LNCAP (cell line): ENCODE data around the gene NOP58.

ENCODE experiments used
- CTCF ChIP-seq: fragments of 450-650 bp; IDR thresholded peaks from 2 replicates; pipeline ENCODE4 v1.5.1; 2017; ENCODE audit warnings: mild to moderate bottlenecking

Gene NOP58

DNA sequence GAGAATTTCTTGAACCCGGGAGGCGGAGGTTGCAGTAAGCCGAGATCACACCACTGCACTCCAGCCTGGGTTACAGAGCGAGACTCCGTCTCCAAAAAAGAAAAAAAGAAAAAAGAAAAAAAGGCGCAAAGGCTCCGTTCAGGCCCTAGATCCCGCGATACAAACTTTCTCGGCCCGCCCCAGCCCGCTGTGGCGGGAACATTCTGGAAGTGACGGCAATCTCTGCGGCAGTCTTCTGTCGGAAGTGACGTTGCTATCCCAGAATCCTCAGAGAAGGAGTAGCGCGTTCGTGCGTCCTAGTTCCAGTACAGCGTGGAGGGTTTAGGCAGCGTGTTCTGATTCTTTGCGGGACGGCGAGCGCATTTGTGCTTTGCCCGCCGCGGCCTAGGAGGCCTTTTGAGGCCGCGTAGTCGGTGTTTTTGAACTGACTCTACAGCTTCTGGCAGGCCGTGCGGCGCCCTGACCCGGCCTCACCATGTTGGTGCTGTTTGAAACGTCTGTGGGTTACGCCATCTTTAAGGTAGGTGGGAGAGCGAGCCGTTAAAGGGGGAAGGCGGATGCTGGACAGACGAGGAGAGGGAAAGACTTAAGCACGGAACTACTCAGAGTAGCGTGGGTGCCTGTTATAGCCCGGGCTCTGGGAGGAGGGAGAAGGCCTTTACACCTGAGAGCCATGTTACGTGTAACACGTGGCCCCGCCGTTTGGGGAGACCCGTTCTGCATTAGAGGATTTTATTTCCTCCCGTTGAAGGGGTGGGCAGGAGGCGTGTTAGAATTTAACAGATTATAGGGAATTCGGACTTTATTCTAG, at the start of gene NOP58:
NOP58 (plus strand) TSS at position 297 of the 811 bp plus-strand sequence; CDS start at position 476, 179 bp downstream.
- no peak for TF ChIP-seq CTCF

DNA sequence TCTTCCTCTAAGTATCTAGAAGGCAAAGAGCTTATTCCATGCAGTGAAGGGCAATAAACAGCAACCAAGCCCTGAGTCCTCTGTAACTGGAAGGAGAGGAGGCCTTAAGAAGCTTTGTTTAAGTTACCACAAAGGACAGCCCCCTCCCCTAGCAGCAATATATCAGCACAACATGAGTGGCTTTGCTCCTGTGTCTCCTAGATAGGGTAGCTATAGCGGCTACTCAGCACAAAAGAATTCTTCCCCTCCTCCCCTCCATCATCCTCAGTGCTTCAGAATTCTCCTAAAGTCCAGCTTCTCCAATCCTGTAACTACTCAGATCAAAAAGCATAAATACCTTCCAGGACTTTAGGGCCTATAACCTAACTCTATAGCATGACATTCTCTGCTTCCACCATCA, 43.7 kb upstream of the NOP58 start:
- no peak for TF ChIP-seq CTCF

GRCh38 chr2:202237787-202238233, 27.8 kb upstream of the NOP58 start:
- TF ChIP-seq CTCF, result no peak

DNA sequence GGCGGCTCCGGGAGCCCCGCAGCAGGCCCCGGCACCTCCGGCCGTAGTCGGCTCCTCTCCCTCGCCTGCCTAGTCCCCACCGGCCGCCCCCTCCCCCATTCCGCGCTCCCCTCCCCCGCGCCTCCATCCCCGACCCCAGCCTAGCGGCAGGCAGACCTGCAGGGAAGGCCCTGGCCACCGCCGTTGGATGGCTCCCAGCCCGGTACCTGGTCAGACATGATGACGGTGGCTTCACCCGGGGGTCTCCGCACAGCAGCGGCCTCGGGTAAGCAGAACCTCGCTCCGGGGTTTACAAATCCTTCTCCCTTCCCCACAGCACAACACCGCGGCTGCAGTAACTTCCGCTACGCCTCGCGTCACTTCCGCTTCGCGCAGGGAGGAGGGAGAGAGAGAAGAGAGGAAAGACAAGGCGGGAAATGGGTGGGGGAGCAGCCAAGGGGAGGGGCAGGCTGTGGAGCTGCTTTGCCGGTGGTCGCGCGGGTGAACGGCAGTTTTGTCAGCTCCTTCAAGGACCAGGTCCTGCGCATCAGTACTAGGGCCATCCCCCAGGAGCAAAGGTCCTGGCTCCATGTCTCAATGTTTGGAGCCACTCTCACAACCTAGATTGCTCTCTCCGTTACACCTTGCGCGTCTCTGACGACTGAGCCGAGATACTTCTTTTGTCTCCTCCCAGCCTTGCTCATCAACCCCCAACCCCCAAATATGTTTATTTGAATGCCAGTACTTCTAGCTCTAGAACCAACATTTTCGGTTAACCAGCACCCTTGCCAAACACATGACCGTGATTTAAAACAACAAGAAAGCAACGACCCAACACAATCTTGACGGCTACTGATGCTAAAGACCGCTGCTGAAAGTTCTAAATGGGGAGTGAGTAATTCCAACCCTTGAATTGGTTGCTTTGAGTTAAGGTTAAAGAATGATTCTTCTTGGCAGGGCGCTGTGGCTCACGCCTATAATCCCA, 27.0 kb upstream of the NOP58 start, which contains the start of gene SUMO1:
SUMO1 (minus strand) TSS at position 364 of the 964 bp plus-strand sequence; CDS start at position 218, 146 bp downstream.
- TF ChIP-seq CTCF, result no peak

DNA sequence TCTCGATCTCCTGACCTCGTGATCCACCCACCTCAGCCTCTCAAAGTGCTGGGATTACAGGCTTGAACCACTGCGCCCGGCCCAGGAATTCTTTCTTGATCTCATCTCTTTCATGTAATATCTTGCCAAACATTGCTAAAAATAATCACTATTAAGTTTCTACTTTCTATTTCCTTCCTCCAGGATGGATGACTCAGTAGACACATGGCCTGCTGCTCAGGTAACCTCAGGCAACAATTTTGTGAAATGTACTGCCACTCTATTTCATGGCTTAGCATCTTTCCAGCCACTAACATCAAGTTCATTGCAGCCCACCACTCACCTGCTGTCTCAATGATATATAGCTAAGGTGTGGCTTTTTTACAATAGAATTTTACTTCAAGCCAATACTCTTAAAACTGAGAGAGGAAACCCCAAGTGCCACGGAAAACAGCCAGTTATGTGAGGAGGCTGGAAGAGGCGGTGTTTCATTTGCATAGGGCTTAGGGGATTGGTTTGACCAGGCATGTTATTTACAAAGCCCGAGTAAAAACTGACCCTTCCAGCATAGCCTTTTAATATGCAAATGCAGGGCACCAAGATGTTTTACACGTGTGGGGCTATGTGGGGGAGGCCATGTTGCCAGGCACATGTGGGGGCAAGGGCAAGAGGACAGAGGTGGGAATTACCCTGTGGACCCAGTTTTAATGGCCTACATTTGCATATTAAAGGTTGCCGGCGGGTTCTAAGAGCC, 15.9 kb upstream of the NOP58 start:
- TF ChIP-seq CTCF, result no peak

DNA sequence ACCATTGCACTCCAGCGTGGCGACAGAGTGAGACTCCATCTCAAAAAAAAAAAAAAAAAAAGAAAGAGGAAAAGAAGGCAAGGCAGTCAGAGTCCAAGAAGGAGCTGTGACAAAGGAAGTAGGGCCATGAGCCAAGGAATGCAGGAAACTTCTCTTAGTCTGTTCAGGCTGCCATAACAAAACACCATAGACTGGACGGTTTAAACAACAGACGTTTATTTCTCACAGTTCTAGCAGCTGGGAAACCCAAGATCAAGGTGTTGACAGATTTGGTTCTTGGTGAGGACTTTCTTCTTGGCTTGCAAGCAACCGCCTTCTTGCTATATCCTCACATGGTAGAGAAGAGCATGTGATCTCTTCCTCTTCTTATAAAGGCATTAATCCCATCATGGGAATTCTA, 14.1 kb upstream of the NOP58 start:
- no peak for TF ChIP-seq CTCF

DNA sequence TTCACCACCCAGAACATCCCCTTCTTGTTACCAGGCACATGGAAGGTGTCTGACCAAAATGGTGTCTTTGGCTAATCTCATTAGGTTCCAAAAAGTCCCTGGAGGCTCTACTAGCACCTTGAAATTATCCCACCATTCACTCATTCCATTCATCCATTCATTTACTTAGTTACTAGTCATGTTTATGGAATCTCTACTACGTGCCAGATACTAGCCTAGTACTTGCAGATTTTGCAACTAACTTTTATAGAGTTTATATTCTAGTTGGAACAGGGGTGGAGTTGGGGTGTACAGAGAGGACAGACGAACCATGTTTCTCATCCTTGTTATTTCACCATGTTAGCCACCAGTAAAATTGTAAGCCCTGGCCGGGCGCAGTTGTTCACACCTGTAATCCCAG, 4.0 kb upstream of the NOP58 start:
- no peak for TF ChIP-seq CTCF
